Subcutaneous abdominal adipose tissue (tissue), 5 donors: ENCODE measurements around the gene HNRNPL.
"Not testable (repeated sequence)": the region's sequence is repeated elsewhere in the genome, so short reads cannot be mapped to it uniquely, and the experiment has no call there.

Source experiments
- H3K27ac ChIP-seq: one replicate; pipeline ENCODE4 v1.7.0; 2013; ENCODE audit warnings: low read depth, mild to moderate bottlenecking, inconsistent platforms, low read length, moderate library complexity
- H3K27me3 ChIP-seq, 5 donors: one replicate each; pipeline ENCODE4 v1.7.0; 2013; ENCODE audit warnings: low read length in 5 of 5, inconsistent platforms in 1 of 5; ENCODE audit not compliant: control insufficient read depth in 5 of 5, insufficient read depth in 4 of 5
- H3K36me3 ChIP-seq, 5 donors: one replicate each; pipeline ENCODE4 v1.7.0; 2013; ENCODE audit warnings: low read length in 5 of 5; ENCODE audit not compliant: control insufficient read depth in 5 of 5, insufficient read depth in 5 of 5
- H3K4me1 ChIP-seq, 5 donors: one replicate each; pipeline ENCODE4 v1.7.0; 2013; ENCODE audit warnings: low read length in 5 of 5, mild to moderate bottlenecking in 3 of 5, moderate library complexity in 1 of 5; ENCODE audit not compliant: control insufficient read depth in 5 of 5, insufficient read depth in 5 of 5
- H3K4me3 ChIP-seq, 5 donors: one replicate each; pipeline ENCODE4 v1.7.0; 2013; ENCODE audit warnings: low read length in 5 of 5, low read depth in 1 of 5
- H3K9ac ChIP-seq, 5 donors: one replicate each; pipeline ENCODE4 v1.7.0; 2013; ENCODE audit warnings: low read length in 5 of 5, mild to moderate bottlenecking in 4 of 5, moderate library complexity in 3 of 5
- H3K9me3 ChIP-seq, 5 donors: one replicate each; pipeline ENCODE4 v1.7.0; 2013; ENCODE audit warnings: low read length in 5 of 5; ENCODE audit not compliant: control insufficient read depth in 5 of 5
- donor health status: healthy.
- donor health status: healthy.
- donor health status: healthy.
- donor health status: healthy.
- donor health status: healthy.

HNRNPL gene

GRCh38 chr19:38817081-38817480 lies 32.7 kb downstream of the HNRNPL start:
- Histone ChIP-seq H3K27me3 (no peaks in the 10 kb centered on the region), H3K9me3 (no peaks in the 10 kb centered on the region), H3K4me1 (peaks cover 0 to 6% (median 0%) of the 10 kb centered on the region in 5 donors), H3K27ac (no peak overlapping the region), H3K9ac (no peak overlapping the region), H3K4me3 (no peak overlapping the region), H3K36me3 (peaks cover 0 to 59% (median 54%) of the 10 kb centered on the region in 5 donors)

GRCh38 chr19:38816131-38816750 lies 33.5 kb downstream of the HNRNPL start:
- H3K36me3 ChIP-seq, result peaks cover 0 to 58% (median 52%) of the 10 kb centered on the region in 5 donors
- no peak overlapping the region for H3K27ac ChIP-seq
- no peaks in the 10 kb centered on the region for H3K27me3 ChIP-seq
- H3K4me3 ChIP-seq, result no peak overlapping the region
- no peaks in the 10 kb centered on the region for H3K9me3 ChIP-seq
- H3K4me1 ChIP-seq, result peaks cover 0 to 6% (median 0%) of the 10 kb centered on the region in 5 donors
- no peak overlapping the region for H3K9ac ChIP-seq

- no peaks in the 10 kb centered on the region for H3K9me3 ChIP-seq
- peaks cover 0 to 54% (median 46%) of the 10 kb centered on the region in 5 donors for H3K36me3 ChIP-seq
- no peak overlapping the region for H3K27ac ChIP-seq
- no peak overlapping the region for H3K4me3 ChIP-seq
- peaks cover 0 to 6% (median 0%) of the 10 kb centered on the region in 5 donors for H3K4me1 ChIP-seq
- no peak overlapping the region for H3K9ac ChIP-seq
- H3K27me3 ChIP-seq, result no peaks in the 10 kb centered on the region
These were observed 34.5 kb downstream of the HNRNPL start for GRCh38 chr19:38815059-38816001.

GRCh38 chr19:38813932-38814331 lies 35.9 kb downstream of the HNRNPL start:
- not testable (repeated sequence) for H3K27ac ChIP-seq, H3K27me3 ChIP-seq
- H3K36me3 ChIP-seq, result peaks cover 0 to 45% (median 41%) of the 10 kb centered on the region in 5 donors

GRCh38 chr19:38813323-38813722 lies 36.5 kb downstream of the HNRNPL start:
- no peak overlapping the region for H3K9ac ChIP-seq
- H3K27ac ChIP-seq, result no peak overlapping the region
- H3K27me3 ChIP-seq, result no peaks in the 10 kb centered on the region
- no peak overlapping the region for H3K4me3 ChIP-seq
- H3K4me1 ChIP-seq, result no peaks in the 10 kb centered on the region
- peaks cover 0 to 41% (median 39%) of the 10 kb centered on the region in 5 donors for H3K36me3 ChIP-seq
- no peaks in the 10 kb centered on the region for H3K9me3 ChIP-seq

More at GRCh38 chr19:38813932-38814331, 35.9 kb downstream of the HNRNPL start:
- not testable (repeated sequence) for H3K4me3 ChIP-seq, H3K9ac ChIP-seq, H3K4me1 ChIP-seq, H3K9me3 ChIP-seq

GRCh38 chr19:38812841-38813320 lies 36.9 kb downstream of the HNRNPL start, which contains the start of gene LGALS4:
LGALS4 (minus strand) TSS chr19:38812945; CDS start chr19:38812886, 59 bp downstream.
- Histone ChIP-seq H3K4me1 (no peaks in the 10 kb centered on the region), H3K27ac (no peak within 1 kb of the TSS), H3K27me3 (no peaks in the 10 kb centered on the region), H3K9ac (no peak within 1 kb of the TSS), H3K4me3 (no peak within 1 kb of the TSS), H3K36me3 (peaks cover 0 to 37% (median 35%) of the 10 kb centered on the region in 5 donors), H3K9me3 (no peaks in the 10 kb centered on the region)

- Histone ChIP-seq H3K9me3 (no peaks in the 10 kb centered on the region), H3K9ac (no peak overlapping the region), H3K27me3 (no peaks in the 10 kb centered on the region), H3K36me3 (peaks cover 0 to 31% (median 28%) of the 10 kb centered on the region in 5 donors), H3K4me3 (no peak overlapping the region), H3K4me1 (no peaks in the 10 kb centered on the region), H3K27ac (no peak overlapping the region)
These were observed 37.6 kb downstream of the HNRNPL start for GRCh38 chr19:38812009-38812840.

- Histone ChIP-seq H3K9me3 (no peaks in the 10 kb centered on the region), H3K4me3 (no peak overlapping the region), H3K27me3 (no peaks in the 10 kb centered on the region), H3K4me1 (peaks cover 0 to 6% (median 4%) of the 10 kb centered on the region in 5 donors), H3K27ac (no peak overlapping the region), H3K9ac (no peak overlapping the region), H3K36me3 (peaks cover 0 to 6% (median 4%) of the 10 kb centered on the region in 5 donors)
These were observed 40.1 kb downstream of the HNRNPL start for GRCh38 chr19:38809592-38810252.

- Histone ChIP-seq H3K9me3 (no peaks in the 10 kb centered on the region), H3K4me1 (peaks cover 0 to 6% (median 4%) of the 10 kb centered on the region in 5 donors), H3K27ac (no peak overlapping the region), H3K9ac (no peak overlapping the region), H3K4me3 (no peak overlapping the region), H3K27me3 (no peaks in the 10 kb centered on the region), H3K36me3 (peaks cover 0 to 8% (median 4%) of the 10 kb centered on the region in 5 donors)
These were observed 41.0 kb downstream of the HNRNPL start for GRCh38 chr19:38808741-38809140.
